Measurements from ENCODE around the gene PPA2.

GRCh38 chr4:105400901-105401677, 72.8 kb downstream of the PPA2 start:
- TF ChIP-seq EP300 (conservative IDR thresholded peaks at IDR 0.05; ENCODE audit: poor library complexity, severe bottlenecking) = no peak
- TF ChIP-seq SMC3 (conservative IDR thresholded peaks at IDR 0.05; ENCODE audit: poor library complexity) = no peak
- TF ChIP-seq POLR2AphosphoS5 (IDR thresholded peaks at IDR 0.05) = no peak

All from neural cell (in vitro differentiated cells).